Left ventricle myocardium inferior (tissue), 1 donor: ENCODE results near the gene UCHL1. TPM values are rescaled to one million over a fixed set of nuclear protein-coding genes. Genes with fewer than 3 reads are reported as not detected.
A peak's percentile ranks its signal among the peaks of the same experiment; 100 is the strongest.
"Not testable (repeated sequence)": the region's sequence is repeated elsewhere in the genome, so short reads cannot be mapped to it uniquely, and the experiment has no call there.

Experiments used
- DNase-seq: peaks from one replicate; pipeline ENCODE4 v3.0.0-alpha.2; 2020
- H3K27ac ChIP-seq: fragments of 200-600 bp; replicated peaks from 2 replicates; pipeline ENCODE4 v1.8.0; 2021
- H3K27me3 ChIP-seq: fragments of 200-600 bp; 2 replicates; pipeline ENCODE4 v1.8.0; 2021; ENCODE audit warnings: low read depth
- H3K36me3 ChIP-seq: fragments of 200-600 bp; 2 replicates; pipeline ENCODE4 v1.8.0; 2021
- H3K4me1 ChIP-seq: fragments of 200-600 bp; 2 replicates; pipeline ENCODE4 v1.8.0; 2021
- H3K4me3 ChIP-seq: fragments of 200-600 bp; 2 replicates; pipeline ENCODE4 v1.8.0; 2021; ENCODE audit warnings: mild to moderate bottlenecking, moderate library complexity
- H3K9me3 ChIP-seq: fragments of 200-600 bp; replicated peaks from 2 replicates; pipeline ENCODE4 v1.8.0; 2021
- CTCF ChIP-seq: fragments of 200-600 bp; IDR thresholded peaks from 2 replicates; pipeline ENCODE4 v1.8.0; 2021; ENCODE audit warnings: antibody characterized with exemption, mild to moderate bottlenecking, borderline replicate concordance
- intact Hi-C: fragments of 100-400 bp; cut with micrococcal nuclease; formaldehyde crosslinking; loops from one replicate; pipeline ENCODE4 v1.11.0; 2022
- total RNA-seq: library from RNA; stranded (reverse); fragmentation: NEBNext Ultra II Directional; extraction: Animal tissue kit (Norgen Biotek cat#: 25700); gene quantifications from one replicate; pipeline ENCODE4 v1.2.1, GENCODE V29; 2021
- donor health status: DM: no; HTN: yes; CAD: no; lungs with severe emphysema.

Gene UCHL1
- total RNA-seq, 1 donor from 2014 or later: 35.2 TPM

GRCh38 chr4:41305476-41305875 lies 48.7 kb downstream of the UCHL1 start:
- TF ChIP-seq CTCF: no peak
- no peak overlapping the region for H3K27ac ChIP-seq
- H3K27me3 ChIP-seq: peaks cover 24% of the 10 kb centered on the region
- no peaks in the 10 kb centered on the region for H3K36me3 ChIP-seq
- H3K4me1 ChIP-seq: peaks cover 25% of the 10 kb centered on the region
- H3K4me3 ChIP-seq: no peak overlapping the region
- intact Hi-C loops: no loop called here
- DNase-seq: no peak
- no peaks in the 10 kb centered on the region for H3K9me3 ChIP-seq

DNA sequence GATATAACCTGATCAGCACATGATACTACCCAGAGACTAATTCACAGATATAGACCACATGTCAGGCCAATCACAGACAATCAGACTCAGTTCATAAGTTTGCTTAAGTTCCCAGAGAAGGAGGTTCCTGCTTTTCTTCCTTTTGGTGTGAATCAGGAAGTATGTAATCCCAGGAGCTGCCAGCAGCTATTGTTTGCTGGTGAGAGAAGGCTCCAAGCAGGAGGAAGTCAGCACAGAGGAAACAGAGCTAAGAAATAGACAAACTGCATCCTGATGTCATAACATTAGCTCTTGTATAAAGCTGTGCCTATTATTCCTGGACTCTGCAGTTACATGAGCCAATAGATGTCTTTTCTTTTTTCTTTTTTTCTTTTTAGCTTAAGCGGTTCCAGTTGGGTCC lies 50.9 kb downstream of the UCHL1 start:
- Histone ChIP-seq H3K36me3 (no peaks in the 10 kb centered on the region), H3K27ac (peak overlapping the region; percentile 54), H3K27me3 (peaks cover 45% of the 10 kb centered on the region), H3K9me3 (no peaks in the 10 kb centered on the region), H3K4me1 (peaks cover 25% of the 10 kb centered on the region), H3K4me3 (no peak overlapping the region)
- no peak for TF ChIP-seq CTCF
- no peak for DNase-seq
- intact Hi-C loops: no loop called here

- intact Hi-C loops: no loop called here
- Histone ChIP-seq H3K27me3 (peaks cover 52% of the 10 kb centered on the region), H3K4me3 (no peak overlapping the region), H3K36me3 (no peaks in the 10 kb centered on the region), H3K9me3 (no peaks in the 10 kb centered on the region), H3K27ac (peak overlapping the region; percentile 54), H3K4me1 (peaks cover 25% of the 10 kb centered on the region)
- DNase-seq: no peak
- no peak for TF ChIP-seq CTCF
Measured at GRCh38 chr4:41308398-41308797, 51.7 kb downstream of the UCHL1 start.

DNA sequence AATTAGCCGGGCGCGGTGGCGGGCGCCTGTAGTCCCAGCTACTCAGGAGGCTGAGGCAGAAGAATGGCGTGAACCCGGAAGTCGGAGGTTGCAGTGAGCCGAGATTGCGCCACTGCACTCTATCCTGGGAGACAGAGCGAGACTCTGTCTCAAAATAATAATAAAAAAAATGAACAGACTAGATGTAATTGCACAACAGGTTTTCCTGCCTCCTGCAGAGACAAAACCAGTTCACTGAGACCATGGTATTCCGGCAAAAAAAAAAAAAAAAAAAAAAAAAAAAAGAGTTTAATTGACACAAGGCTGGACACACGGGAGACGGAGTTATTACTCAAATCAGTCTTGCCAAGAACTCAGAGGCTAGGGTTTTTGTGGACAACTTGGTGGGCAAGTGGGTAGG lies 58.7 kb downstream of the UCHL1 start:
- Histone ChIP-seq H3K4me1 (peaks cover 12% of the 10 kb centered on the region), H3K27me3 (peaks cover 68% of the 10 kb centered on the region)
- DNase-seq, intact Hi-C loops, H3K36me3 ChIP-seq, H3K27ac ChIP-seq, H3K4me3 ChIP-seq, H3K9me3 ChIP-seq: not testable (repeated sequence)

- no peak for TF ChIP-seq CTCF
- Histone ChIP-seq H3K9me3 (no peaks in the 10 kb centered on the region), H3K27ac (no peak overlapping the region), H3K27me3 (peaks cover 63% of the 10 kb centered on the region), H3K36me3 (no peaks in the 10 kb centered on the region), H3K4me3 (no peak overlapping the region), H3K4me1 (peaks cover 12% of the 10 kb centered on the region)
- intact Hi-C loops: no loop called here
- DNase-seq: no peak
Measured at GRCh38 chr4:41315862-41316261, 59.1 kb downstream of the UCHL1 start.

Other genes starting within 250 kb of the UCHL1 start
- 23.5 TPM for gene APBB2, start 42.4 kb upstream of the UCHL1 start, total RNA-seq